Measurements from ENCODE around the gene PCDH7. TPM values are rescaled to one million over a fixed set of nuclear protein-coding genes. Genes with fewer than 3 reads are reported as not detected.

PCDH7 gene
- total RNA-seq, 1 donor from 2014 or later: 8.0 TPM

GRCh38 chr4:30719454-30720020, 632 bp upstream of the PCDH7 start:
- Mint-ChIP-seq H3K27me3 (ENCODE audit: low read depth) (peaks cover 62% of the 10 kb centered on the region), H3K4me3 (peak overlapping the region; percentile 92), H3K9me3 (no peaks in the 10 kb centered on the region), H3K27ac (ENCODE audit: unreplicated experiment) (peak overlapping the region; percentile 72), H3K36me3 (ENCODE audit: low read depth) (peaks cover 3% of the 10 kb centered on the region), H3K4me1 (peaks cover 53% of the 10 kb centered on the region)
- DNase-seq (ENCODE audit: low read depth, low spot score): peak; percentile 50
- TF ChIP-seq, protein P1, sequence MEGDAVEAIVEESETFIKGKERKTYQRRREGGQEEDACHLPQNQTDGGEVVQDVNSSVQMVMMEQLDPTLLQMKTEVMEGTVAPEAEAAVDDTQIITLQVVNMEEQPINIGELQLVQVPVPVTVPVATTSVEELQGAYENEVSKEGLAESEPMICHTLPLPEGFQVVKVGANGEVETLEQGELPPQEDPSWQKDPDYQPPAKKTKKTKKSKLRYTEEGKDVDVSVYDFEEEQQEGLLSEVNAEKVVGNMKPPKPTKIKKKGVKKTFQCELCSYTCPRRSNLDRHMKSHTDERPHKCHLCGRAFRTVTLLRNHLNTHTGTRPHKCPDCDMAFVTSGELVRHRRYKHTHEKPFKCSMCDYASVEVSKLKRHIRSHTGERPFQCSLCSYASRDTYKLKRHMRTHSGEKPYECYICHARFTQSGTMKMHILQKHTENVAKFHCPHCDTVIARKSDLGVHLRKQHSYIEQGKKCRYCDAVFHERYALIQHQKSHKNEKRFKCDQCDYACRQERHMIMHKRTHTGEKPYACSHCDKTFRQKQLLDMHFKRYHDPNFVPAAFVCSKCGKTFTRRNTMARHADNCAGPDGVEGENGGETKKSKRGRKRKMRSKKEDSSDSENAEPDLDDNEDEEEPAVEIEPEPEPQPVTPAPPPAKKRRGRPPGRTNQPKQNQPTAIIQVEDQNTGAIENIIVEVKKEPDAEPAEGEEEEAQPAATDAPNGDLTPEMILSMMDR (conservative IDR thresholded peaks at IDR 0.05): no peak

DNA sequence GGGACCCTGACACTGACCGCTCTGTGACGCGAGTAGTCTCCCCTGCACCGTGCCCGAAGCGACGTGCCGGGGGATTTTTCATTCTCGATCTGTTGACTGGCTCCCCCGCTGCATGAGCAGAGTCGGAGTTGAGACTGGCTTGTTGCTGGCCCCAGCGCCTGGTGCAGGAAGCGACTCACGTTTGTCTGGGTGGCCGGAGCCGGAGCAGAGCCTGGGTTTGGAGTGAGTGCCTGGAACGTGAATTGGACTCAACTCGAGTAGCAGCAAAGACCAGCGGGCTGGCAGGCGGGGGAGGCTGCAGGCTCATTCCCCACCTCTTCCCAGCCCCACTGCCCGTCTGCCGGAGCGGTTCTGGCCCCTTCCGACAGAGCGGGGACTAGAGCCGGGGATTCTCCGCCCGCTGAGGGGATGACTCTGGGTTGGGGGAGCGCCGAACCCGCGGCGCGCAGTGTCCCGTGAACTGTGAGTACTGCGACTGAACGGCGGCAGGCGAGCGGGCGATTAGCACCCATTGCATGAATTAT, 554 bp downstream of the PCDH7 start:
- H3K4me3 Mint-ChIP-seq: peak overlapping the region; percentile 92
- peak overlapping the region; percentile 91 for H3K27ac Mint-ChIP-seq (ENCODE audit: unreplicated experiment)
- DNase-seq (ENCODE audit: low read depth, low spot score): no peak
- H3K9me3 Mint-ChIP-seq: no peaks in the 10 kb centered on the region
- H3K36me3 Mint-ChIP-seq (ENCODE audit: low read depth): peaks cover 3% of the 10 kb centered on the region
- TF ChIP-seq, protein P1 (conservative IDR thresholded peaks at IDR 0.05): no peak
- peaks cover 64% of the 10 kb centered on the region for H3K27me3 Mint-ChIP-seq (ENCODE audit: low read depth)
- H3K4me1 Mint-ChIP-seq: peaks cover 53% of the 10 kb centered on the region

DNA sequence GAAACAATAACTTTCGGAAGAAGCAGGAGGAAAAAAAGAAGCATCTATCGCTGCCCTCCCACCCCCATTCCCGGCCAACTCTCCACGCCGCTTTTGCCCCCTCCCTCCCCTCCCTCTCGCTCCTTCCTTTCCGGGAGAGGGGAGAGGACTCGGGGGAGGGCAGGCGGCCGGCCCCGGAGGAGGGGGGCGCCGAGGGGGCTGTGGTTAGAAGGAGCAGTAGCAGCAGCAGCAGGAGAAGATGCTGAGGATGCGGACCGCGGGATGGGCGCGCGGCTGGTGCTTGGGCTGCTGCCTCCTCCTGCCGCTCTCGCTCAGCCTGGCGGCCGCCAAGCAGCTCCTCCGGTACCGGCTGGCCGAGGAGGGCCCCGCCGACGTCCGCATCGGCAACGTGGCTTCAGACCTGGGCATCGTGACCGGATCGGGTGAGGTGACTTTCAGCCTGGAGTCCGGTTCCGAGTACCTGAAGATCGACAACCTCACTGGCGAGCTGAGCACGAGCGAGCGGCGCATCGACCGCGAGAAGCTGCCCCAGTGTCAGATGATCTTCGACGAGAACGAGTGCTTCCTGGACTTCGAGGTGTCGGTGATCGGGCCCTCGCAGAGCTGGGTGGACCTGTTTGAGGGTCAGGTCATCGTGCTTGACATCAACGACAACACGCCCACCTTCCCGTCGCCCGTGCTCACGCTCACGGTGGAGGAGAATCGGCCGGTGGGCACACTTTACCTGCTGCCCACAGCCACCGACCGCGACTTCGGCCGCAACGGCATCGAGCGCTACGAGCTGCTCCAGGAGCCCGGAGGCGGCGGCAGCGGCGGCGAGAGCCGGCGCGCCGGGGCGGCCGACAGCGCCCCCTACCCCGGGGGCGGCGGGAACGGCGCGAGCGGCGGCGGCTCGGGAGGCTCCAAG, 1.3 kb downstream of the PCDH7 start:
- Mint-ChIP-seq H3K4me1 (peaks cover 46% of the 10 kb centered on the region), H3K4me3 (peak overlapping the region; percentile 92), H3K27me3 (ENCODE audit: low read depth) (peaks cover 64% of the 10 kb centered on the region), H3K9me3 (no peaks in the 10 kb centered on the region), H3K27ac (ENCODE audit: unreplicated experiment) (no peak overlapping the region), H3K36me3 (ENCODE audit: low read depth) (peaks cover 3% of the 10 kb centered on the region)
- peak; percentile 53 for DNase-seq (ENCODE audit: low read depth, low spot score)
- TF ChIP-seq, protein P1 (conservative IDR thresholded peaks at IDR 0.05): peak; percentile 67

DNA sequence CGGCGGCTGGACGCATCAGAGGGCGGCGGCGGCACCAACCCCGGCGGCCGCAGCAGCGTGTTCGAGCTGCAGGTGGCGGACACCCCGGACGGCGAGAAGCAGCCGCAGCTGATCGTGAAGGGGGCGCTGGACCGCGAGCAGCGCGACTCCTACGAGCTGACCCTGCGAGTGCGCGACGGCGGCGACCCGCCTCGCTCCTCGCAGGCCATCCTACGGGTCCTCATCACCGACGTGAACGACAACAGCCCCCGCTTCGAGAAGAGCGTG, 1.9 kb downstream of the PCDH7 start:
- H3K36me3 Mint-ChIP-seq (ENCODE audit: low read depth): peaks cover 3% of the 10 kb centered on the region
- H3K27ac Mint-ChIP-seq (ENCODE audit: unreplicated experiment): no peak overlapping the region
- H3K4me3 Mint-ChIP-seq: peak overlapping the region; percentile 87
- peaks cover 64% of the 10 kb centered on the region for H3K27me3 Mint-ChIP-seq (ENCODE audit: low read depth)
- no peaks in the 10 kb centered on the region for H3K9me3 Mint-ChIP-seq
- DNase-seq (ENCODE audit: low read depth, low spot score): no peak
- H3K4me1 Mint-ChIP-seq: peaks cover 46% of the 10 kb centered on the region
- TF ChIP-seq, protein P1 (conservative IDR thresholded peaks at IDR 0.05): peak; percentile 16

DNA sequence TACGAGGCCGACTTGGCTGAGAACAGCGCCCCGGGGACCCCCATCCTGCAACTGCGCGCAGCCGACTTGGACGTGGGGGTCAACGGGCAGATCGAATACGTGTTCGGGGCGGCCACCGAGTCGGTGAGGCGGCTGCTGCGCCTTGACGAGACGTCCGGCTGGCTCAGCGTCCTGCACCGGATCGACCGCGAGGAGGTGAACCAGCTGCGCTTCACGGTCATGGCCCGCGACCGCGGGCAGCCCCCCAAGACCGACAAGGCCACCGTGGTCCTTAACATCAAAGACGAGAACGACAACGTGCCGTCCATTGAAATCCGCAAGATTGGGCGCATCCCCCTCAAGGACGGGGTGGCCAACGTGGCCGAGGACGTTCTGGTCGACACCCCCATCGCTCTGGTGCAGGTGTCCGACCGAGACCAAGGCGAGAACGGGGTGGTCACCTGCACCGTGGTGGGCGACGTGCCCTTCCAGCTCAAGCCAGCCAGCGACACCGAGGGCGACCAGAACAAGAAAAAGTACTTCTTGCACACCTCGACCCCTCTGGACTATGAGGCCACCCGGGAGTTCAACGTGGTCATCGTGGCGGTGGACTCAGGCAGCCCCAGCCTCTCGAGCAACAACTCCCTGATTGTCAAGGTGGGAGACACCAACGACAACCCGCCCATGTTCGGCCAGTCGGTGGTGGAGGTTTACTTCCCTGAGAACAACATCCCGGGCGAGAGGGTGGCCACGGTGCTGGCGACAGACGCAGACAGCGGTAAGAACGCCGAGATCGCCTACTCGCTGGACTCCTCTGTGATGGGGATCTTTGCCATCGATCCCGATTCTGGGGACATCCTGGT, 2.4 kb downstream of the PCDH7 start:
- H3K27me3 Mint-ChIP-seq (ENCODE audit: low read depth): peaks cover 65% of the 10 kb centered on the region
- H3K9me3 Mint-ChIP-seq: no peaks in the 10 kb centered on the region
- peak; percentile 4 for DNase-seq (ENCODE audit: low read depth, low spot score)
- TF ChIP-seq, protein P1 (conservative IDR thresholded peaks at IDR 0.05): no peak
- peak overlapping the region; percentile 87 for H3K4me3 Mint-ChIP-seq
- peaks cover 3% of the 10 kb centered on the region for H3K36me3 Mint-ChIP-seq (ENCODE audit: low read depth)
- H3K27ac Mint-ChIP-seq (ENCODE audit: unreplicated experiment): no peak overlapping the region
- H3K4me1 Mint-ChIP-seq: peaks cover 43% of the 10 kb centered on the region

Measured in neural crest cell (in vitro differentiated cells).